Immature natural killer cell (primary cell): ENCODE results near the gene GALNT8. TPM values are rescaled to one million over a fixed set of nuclear protein-coding genes. Genes with fewer than 3 reads are reported as not detected.
"Not testable (repeated sequence)": the region's sequence is repeated elsewhere in the genome, so short reads cannot be mapped to it uniquely, and the experiment has no call there.

Experiments
- DNase-seq, 3 donors: peaks; one replicate each; pipeline ENCODE4 v3.0.0; 2022; ENCODE audit warnings: mixed read lengths in 1 of 3
- H3K27ac Mint-ChIP-seq, 6 donors: one replicate each; pipeline ENCODE4 v1.8.0; 2020; ENCODE audit warnings: mixed read lengths in 6 of 6, mild to moderate bottlenecking in 5 of 6, inconsistent platforms in 4 of 6, moderate library complexity in 3 of 6
- H3K27me3 Mint-ChIP-seq, 3 donors: one replicate each; pipeline ENCODE4 v1.8.0; 2020 to 2021; ENCODE audit warnings: low read depth in 3 of 3, mild to moderate bottlenecking in 3 of 3, mixed read lengths in 3 of 3, moderate library complexity in 3 of 3, inconsistent platforms in 1 of 3
- H3K36me3 Mint-ChIP-seq, 3 donors: one replicate each; pipeline ENCODE4 v1.8.0; 2020; ENCODE audit warnings: mixed read lengths in 3 of 3, inconsistent platforms in 2 of 3, mild to moderate bottlenecking in 2 of 3
- H3K4me1 Mint-ChIP-seq, 2 donors: one replicate each; pipeline ENCODE4 v1.8.0; 2020; ENCODE audit warnings: inconsistent platforms in 2 of 2, mild to moderate bottlenecking in 2 of 2, mixed read lengths in 2 of 2, moderate library complexity in 1 of 2
- H3K4me3 Mint-ChIP-seq, 5 donors: one replicate each; pipeline ENCODE4 v1.8.0; 2020; ENCODE audit warnings: mild to moderate bottlenecking in 5 of 5, mixed read lengths in 5 of 5, inconsistent platforms in 3 of 5, moderate library complexity in 3 of 5
- H3K9me3 Mint-ChIP-seq, 6 donors: one replicate each; pipeline ENCODE4 v1.8.0; 2020; ENCODE audit warnings: mild to moderate bottlenecking in 6 of 6, mixed read lengths in 6 of 6, inconsistent platforms in 4 of 6, moderate library complexity in 3 of 6
- polyA plus RNA-seq, 3 donors: library from polyadenylated mRNA; unstranded; fragments of 300-500 nt; fragmentation: Illumina TruSeq; gene quantifications; one replicate each; pipeline ENCODE4 v1.2.3, GENCODE V29; 2021

GALNT8 gene
- polyA plus RNA-seq, 3 donors from 2014 or later: 0.25 to 0.48 TPM; not detected in 1

DNA sequence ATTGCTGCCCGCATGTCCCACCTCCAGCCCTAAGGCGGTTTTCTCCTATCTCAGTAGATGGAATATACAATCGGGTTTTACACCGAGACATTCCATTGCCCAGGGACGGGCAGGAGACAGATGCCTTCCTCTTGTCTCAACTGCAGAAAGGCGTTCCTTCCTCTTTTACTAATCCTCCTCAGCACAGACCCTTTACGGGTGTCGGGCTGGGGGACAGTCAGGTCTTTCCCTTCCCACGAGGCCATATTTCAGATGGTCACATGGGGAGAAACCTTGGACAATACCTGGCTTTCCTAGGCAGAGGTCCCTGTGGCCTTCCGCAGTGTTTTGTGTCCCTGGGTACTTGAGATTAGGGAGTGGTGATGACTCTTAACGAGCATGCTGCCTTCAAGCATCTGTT lies 1.4 kb downstream of the GALNT8 start:
- not testable (repeated sequence) for H3K9me3 Mint-ChIP-seq, H3K4me3 Mint-ChIP-seq, DNase-seq, H3K36me3 Mint-ChIP-seq, H3K27ac Mint-ChIP-seq, H3K4me1 Mint-ChIP-seq
- peaks cover 6 to 26% (median 7%) of the 10 kb centered on the region in 3 donors for H3K27me3 Mint-ChIP-seq

DNA sequence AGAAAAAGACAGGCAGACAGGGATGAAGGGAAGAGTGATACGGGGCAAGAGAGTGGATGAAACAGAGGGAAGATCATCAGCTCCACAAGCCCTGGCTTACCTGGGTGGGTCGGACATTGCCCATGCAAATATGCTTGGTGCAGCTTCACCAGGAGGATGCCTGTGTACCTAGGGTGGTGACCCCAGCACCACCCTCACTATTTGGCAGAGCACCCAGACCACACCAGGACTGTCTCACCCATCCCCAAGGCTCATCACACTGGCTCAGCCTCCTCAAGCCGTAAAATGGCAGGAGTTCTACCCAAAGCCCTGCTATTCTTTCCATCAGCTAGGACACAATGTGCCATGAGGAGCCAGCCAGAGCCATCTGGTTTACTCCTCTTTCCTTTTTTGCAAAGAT lies 3.0 kb downstream of the GALNT8 start:
- no peak overlapping the region for H3K4me3 Mint-ChIP-seq
- no peaks in the 10 kb centered on the region for H3K4me1 Mint-ChIP-seq
- DNase-seq: no peak
- peaks cover 6 to 25% (median 7%) of the 10 kb centered on the region in 3 donors for H3K27me3 Mint-ChIP-seq
- no peak overlapping the region for H3K27ac Mint-ChIP-seq
- H3K36me3 Mint-ChIP-seq: no peaks in the 10 kb centered on the region
- no peaks in the 10 kb centered on the region for H3K9me3 Mint-ChIP-seq

DNA sequence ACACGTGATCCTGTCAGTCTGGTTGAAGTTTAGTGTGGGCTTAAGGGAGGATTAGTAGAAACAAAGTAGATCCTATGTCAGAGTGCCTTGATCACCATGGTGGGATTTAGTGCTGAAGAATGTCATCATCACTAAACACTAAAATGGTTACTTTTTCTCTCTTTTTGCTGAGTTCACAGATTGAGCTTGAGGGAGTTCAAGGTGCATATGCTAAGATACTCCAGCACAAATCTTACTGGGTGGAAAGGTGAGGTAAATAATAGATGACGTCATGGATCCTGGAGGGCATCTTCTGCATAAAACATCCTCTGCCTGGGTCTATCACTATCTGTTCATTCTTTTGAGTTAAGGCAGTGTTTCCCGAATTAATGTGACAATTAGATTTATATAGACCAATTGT lies 4.9 kb downstream of the GALNT8 start:
- peaks cover 4 to 11% (median 4%) of the 10 kb centered on the region in 3 donors for H3K27me3 Mint-ChIP-seq
- no peak overlapping the region for H3K4me3 Mint-ChIP-seq
- H3K36me3 Mint-ChIP-seq: no peaks in the 10 kb centered on the region
- DNase-seq: no peak
- no peak overlapping the region for H3K27ac Mint-ChIP-seq
- no peaks in the 10 kb centered on the region for H3K4me1 Mint-ChIP-seq
- H3K9me3 Mint-ChIP-seq: peaks cover 0 to 3% (median 0%) of the 10 kb centered on the region in 6 donors

DNA sequence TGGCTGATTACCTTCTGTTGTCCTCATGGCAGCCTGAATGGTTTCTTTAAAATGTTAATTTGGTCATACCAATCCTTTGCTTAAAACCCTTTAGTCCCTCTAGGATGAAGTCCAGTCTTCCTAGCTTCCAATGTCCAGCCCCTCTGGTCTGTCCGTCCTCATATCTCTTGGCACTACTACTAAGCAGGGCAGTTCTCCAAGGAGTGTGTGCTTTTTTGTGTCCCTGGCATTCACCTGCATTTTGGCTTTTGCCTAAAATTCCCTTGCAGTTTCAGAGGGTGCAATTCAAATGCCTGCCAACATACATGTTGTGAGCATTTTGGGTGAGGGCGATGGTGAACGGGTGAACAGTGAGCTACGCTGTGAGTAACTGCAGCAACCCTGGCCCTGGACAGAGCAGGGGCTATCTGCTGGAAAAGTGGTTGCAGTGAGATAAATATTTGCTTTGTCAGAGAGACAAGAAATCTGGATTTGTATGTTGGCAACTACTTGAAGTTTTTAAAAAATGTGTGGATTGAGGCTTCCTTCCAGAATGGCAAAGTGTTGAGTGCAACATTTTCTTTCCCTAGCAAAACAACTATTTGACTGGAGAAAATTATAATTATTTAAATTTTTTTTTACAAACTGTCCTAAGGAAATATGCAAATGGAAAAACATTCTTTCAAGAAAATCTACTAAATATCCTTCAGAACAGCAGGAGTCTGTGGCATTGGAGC lies 14.6 kb downstream of the GALNT8 start:
- peaks cover 0 to 1% (median 0%) of the 10 kb centered on the region in 6 donors for H3K9me3 Mint-ChIP-seq
- H3K27ac Mint-ChIP-seq: no peak overlapping the region
- H3K27me3 Mint-ChIP-seq: peaks cover 0 to 11% (median 2%) of the 10 kb centered on the region in 3 donors
- H3K4me1 Mint-ChIP-seq: no peaks in the 10 kb centered on the region
- no peak for DNase-seq
- H3K36me3 Mint-ChIP-seq: no peaks in the 10 kb centered on the region
- H3K4me3 Mint-ChIP-seq: no peak overlapping the region

GRCh38 chr12:4736091-4736490 lies 15.9 kb downstream of the GALNT8 start:
- H3K27me3 Mint-ChIP-seq: peaks cover 0 to 16% (median 0%) of the 10 kb centered on the region in 3 donors
- H3K4me1 Mint-ChIP-seq: no peaks in the 10 kb centered on the region
- H3K36me3 Mint-ChIP-seq: no peaks in the 10 kb centered on the region
- no peak overlapping the region for H3K4me3 Mint-ChIP-seq
- H3K27ac Mint-ChIP-seq: no peak overlapping the region
- H3K9me3 Mint-ChIP-seq: peaks cover 0 to 1% (median 0%) of the 10 kb centered on the region in 6 donors
- no peak for DNase-seq

- Mint-ChIP-seq H3K4me1 (no peaks in the 10 kb centered on the region), H3K4me3 (no peak overlapping the region), H3K36me3 (no peaks in the 10 kb centered on the region), H3K27me3 (peaks cover 0 to 23% (median 1%) of the 10 kb centered on the region in 3 donors), H3K27ac (no peak overlapping the region), H3K9me3 (peaks cover 0 to 1% (median 0%) of the 10 kb centered on the region in 6 donors)
- DNase-seq: no peak
Observed at GRCh38 chr12:4738541-4738940, 18.3 kb downstream of the GALNT8 start.

DNA sequence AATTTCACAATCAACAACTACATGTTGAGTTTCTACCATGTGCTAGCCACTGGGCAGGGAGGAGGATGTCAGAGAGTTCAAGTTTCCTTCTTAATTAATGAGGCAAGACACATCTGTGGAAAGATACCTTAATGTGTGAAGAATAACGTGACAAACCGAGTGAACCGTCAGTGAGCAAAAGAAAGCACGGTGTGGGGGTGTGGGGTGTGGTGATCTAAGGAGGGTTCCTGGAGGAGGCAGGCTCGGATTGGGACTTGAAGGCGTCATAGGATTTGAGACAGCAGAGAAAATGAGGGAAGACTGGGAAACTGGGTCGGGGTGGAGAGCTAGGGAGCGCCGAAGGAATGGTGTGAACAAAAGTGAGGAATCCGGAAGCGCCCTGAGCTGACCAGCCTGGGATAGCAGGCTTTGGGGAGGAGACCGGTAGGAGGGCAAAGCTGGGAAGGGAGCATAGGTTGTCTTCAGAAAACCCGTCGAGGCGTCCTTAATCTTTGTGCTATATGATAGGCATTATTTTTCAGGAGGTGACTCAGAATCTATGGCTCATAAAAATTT lies 22.3 kb downstream of the GALNT8 start:
- H3K4me1 Mint-ChIP-seq: no peaks in the 10 kb centered on the region
- no peak for DNase-seq
- no peaks in the 10 kb centered on the region for H3K36me3 Mint-ChIP-seq
- no peaks in the 10 kb centered on the region for H3K9me3 Mint-ChIP-seq
- no peak overlapping the region for H3K27ac Mint-ChIP-seq
- peaks cover 1 to 18% (median 3%) of the 10 kb centered on the region in 3 donors for H3K27me3 Mint-ChIP-seq
- H3K4me3 Mint-ChIP-seq: no peak overlapping the region

GRCh38 chr12:4743046-4743445 lies 22.8 kb downstream of the GALNT8 start:
- H3K4me3 Mint-ChIP-seq: no peak overlapping the region
- H3K9me3 Mint-ChIP-seq: no peaks in the 10 kb centered on the region
- peaks cover 1 to 16% (median 3%) of the 10 kb centered on the region in 3 donors for H3K27me3 Mint-ChIP-seq

GRCh38 chr12:4744709-4745108 lies 24.5 kb downstream of the GALNT8 start:
- Mint-ChIP-seq H3K9me3 (no peaks in the 10 kb centered on the region), H3K4me3 (no peak overlapping the region), H3K27me3 (peaks cover 1 to 19% (median 3%) of the 10 kb centered on the region in 3 donors), H3K4me1 (no peaks in the 10 kb centered on the region), H3K27ac (no peak overlapping the region), H3K36me3 (no peaks in the 10 kb centered on the region)
- DNase-seq: no peak

More at GRCh38 chr12:4743046-4743445, 22.8 kb downstream of the GALNT8 start:
- Mint-ChIP-seq H3K36me3 (no peaks in the 10 kb centered on the region), H3K4me1 (no peaks in the 10 kb centered on the region), H3K27ac (no peak overlapping the region)
- no peak for DNase-seq

DNA sequence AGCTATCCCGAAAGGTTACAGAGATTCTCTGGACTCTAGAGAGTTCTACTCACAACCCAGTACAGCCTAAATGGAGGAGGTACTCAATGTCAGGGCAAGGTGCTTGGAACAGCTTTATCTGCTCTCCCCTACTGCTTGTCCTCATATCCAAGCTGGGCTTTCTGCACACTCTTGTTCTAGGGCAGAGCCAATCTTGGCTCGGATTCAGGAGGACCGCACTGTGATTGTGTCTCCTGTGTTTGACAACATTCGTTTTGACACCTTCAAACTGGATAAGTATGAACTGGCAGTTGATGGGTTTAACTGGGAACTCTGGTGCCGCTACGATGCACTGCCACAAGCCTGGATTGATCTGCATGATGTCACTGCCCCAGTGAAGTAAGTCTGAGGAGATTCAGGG lies 25.0 kb downstream of the GALNT8 start:
- Mint-ChIP-seq H3K36me3 (no peaks in the 10 kb centered on the region), H3K27me3 (peaks cover 1 to 17% (median 3%) of the 10 kb centered on the region in 3 donors), H3K9me3 (no peaks in the 10 kb centered on the region), H3K4me3 (no peak overlapping the region), H3K4me1 (no peaks in the 10 kb centered on the region), H3K27ac (no peak overlapping the region)
- DNase-seq: no peak

DNA sequence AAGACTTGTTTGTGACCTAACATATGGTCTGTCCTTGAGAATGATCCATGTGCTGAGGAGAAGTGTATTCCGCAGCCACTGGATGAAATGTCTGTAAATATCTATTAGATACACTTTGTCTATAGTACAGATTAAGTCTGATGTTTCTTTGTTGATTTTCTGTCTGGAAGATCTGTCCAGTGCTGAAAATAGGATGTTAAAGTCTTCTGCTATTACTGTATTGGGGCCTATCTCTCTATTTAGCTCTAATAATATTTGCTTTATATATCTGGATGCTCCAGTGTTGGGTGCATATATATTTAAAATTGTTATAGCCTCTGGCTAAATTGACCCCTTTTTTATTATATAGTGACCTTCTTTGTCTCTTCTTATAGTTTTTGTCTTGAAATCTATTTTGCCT lies 31.5 kb downstream of the GALNT8 start:
- not testable (repeated sequence) for DNase-seq, H3K27me3 Mint-ChIP-seq, H3K4me1 Mint-ChIP-seq, H3K27ac Mint-ChIP-seq, H3K4me3 Mint-ChIP-seq, H3K9me3 Mint-ChIP-seq, H3K36me3 Mint-ChIP-seq

DNA sequence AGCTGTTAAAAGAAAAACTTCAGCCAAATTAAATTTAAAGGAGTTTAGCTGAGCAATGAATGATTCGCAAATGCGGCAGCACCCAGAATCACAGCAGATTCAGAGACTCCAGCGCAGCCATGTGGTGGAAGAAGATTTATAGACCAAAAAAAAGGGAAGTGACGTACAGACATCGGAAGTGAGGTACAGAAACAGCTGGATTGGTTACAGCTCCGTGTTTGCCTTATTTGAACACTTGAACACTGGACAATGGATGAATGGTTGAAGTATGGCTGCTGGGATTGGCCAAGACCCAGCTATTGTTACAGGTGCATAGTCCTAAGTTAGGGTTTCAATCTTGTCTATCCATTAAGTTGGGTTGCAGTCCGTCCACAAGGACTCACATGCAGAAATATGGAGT lies 42.6 kb downstream of the GALNT8 start:
- no peaks in the 10 kb centered on the region for H3K9me3 Mint-ChIP-seq
- H3K4me3 Mint-ChIP-seq: no peak overlapping the region
- H3K36me3 Mint-ChIP-seq: no peaks in the 10 kb centered on the region
- DNase-seq: no peak
- peaks cover 0 to 4% (median 2%) of the 10 kb centered on the region in 3 donors for H3K27me3 Mint-ChIP-seq
- no peak overlapping the region for H3K27ac Mint-ChIP-seq
- peaks cover 0 to 5% of the 10 kb centered on the region in 2 donors for H3K4me1 Mint-ChIP-seq

- Mint-ChIP-seq H3K4me3 (no peak overlapping the region), H3K27me3 (peaks cover 0 to 4% (median 2%) of the 10 kb centered on the region in 3 donors), H3K27ac (no peak overlapping the region)
Observed at GRCh38 chr12:4763549-4763948, 43.3 kb downstream of the GALNT8 start.

DNA sequence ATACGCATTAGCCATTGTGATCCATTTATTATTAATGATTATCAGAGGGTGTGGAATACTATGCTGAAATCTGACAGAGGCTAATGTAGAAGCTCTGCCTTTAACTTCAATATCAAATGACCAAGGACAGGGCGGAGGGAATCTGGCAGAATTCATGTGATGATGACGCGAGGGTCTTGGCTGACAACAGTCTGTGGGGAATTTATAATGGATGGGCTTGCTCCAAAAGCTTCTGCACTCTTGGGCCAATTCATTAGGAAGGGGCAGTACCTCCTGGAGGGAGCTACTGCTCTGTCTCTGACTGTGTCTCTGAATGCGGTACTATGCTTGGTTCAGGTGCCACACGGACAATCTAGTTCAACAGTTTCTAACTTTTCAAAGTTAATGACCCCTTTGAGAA lies 46.2 kb downstream of the GALNT8 start:
- Mint-ChIP-seq H3K27me3 (peaks cover 0 to 2% (median 0%) of the 10 kb centered on the region in 3 donors), H3K27ac (no peak overlapping the region), H3K4me1 (peaks cover 0 to 5% of the 10 kb centered on the region in 2 donors), H3K9me3 (no peaks in the 10 kb centered on the region), H3K36me3 (peaks cover 0 to 9% (median 0%) of the 10 kb centered on the region in 3 donors), H3K4me3 (no peak overlapping the region)
- DNase-seq: no peak

More at GRCh38 chr12:4763549-4763948, 43.3 kb downstream of the GALNT8 start:
- no peak for DNase-seq
- no peaks in the 10 kb centered on the region for H3K36me3 Mint-ChIP-seq
- peaks cover 0 to 5% of the 10 kb centered on the region in 2 donors for H3K4me1 Mint-ChIP-seq
- H3K9me3 Mint-ChIP-seq: no peaks in the 10 kb centered on the region
